SIG-M5 (cell line): ENCODE measurements around the gene SYS1.

Experiments used
- DNase-seq: peaks from one replicate; lab custom pipeline; 2025; lab: John Stamatoyannopoulos, UW

The SYS1 gene

GRCh38 chr20:45391559-45391958 is 28.6 kb downstream of the SYS1 start:
- no peak for DNase-seq

GRCh38 chr20:45392733-45393132 is 29.8 kb downstream of the SYS1 start:
- no peak for DNase-seq

- DNase-seq = no peak
Measured at GRCh38 chr20:45394221-45395113, 31.5 kb downstream of the SYS1 start.

GRCh38 chr20:45395114-45395415 is 32.1 kb downstream of the SYS1 start:
- no peak for DNase-seq

GRCh38 chr20:45399018-45399417 is 36.1 kb downstream of the SYS1 start:
- no peak for DNase-seq

GRCh38 chr20:45400346-45401031 is 37.5 kb downstream of the SYS1 start:
- DNase-seq = no peak

- no peak for DNase-seq
Measured at GRCh38 chr20:45402946-45403345, 40.0 kb downstream of the SYS1 start.

GRCh38 chr20:45404438-45404837 is 41.5 kb downstream of the SYS1 start:
- no peak for DNase-seq

GRCh38 chr20:45405571-45406259 is 42.8 kb downstream of the SYS1 start:
- no peak for DNase-seq

GRCh38 chr20:45406260-45407066 is 43.5 kb downstream of the SYS1 start:
- no peak for DNase-seq

GRCh38 chr20:45407067-45407745 is 44.2 kb downstream of the SYS1 start:
- DNase-seq = no peak

- no peak for DNase-seq
Measured at GRCh38 chr20:45407783-45408645, 45.1 kb downstream of the SYS1 start, which contains the start of gene DBNDD2. Gene DBNDD2, plus strand, starts transcription at chr20:45408289. Its CDS starts 179 bp downstream, at chr20:45408468.

GRCh38 chr20:45408646-45409213 is 45.8 kb downstream of the SYS1 start:
- no peak for DNase-seq

GRCh38 chr20:45409521-45410272 is 46.7 kb downstream of the SYS1 start:
- no peak for DNase-seq

- DNase-seq = no peak
Measured at GRCh38 chr20:45410887-45411286, 47.9 kb downstream of the SYS1 start.

- DNase-seq = no peak
Measured at GRCh38 chr20:45412653-45413052, 49.7 kb downstream of the SYS1 start.

- no peak for DNase-seq
Measured at GRCh38 chr20:45413479-45413878, 50.5 kb downstream of the SYS1 start.

GRCh38 chr20:45415822-45416637 is 53.1 kb downstream of the SYS1 start, which contains the start of gene PIGT:
Gene PIGT, plus strand, starts transcription at chr20:45416141. Its CDS starts 16 bp downstream, at chr20:45416157.
- DNase-seq = peak; percentile 72
